CD14-positive monocyte (primary cell): Measurements from ENCODE around the gene XPO5. TPM values are rescaled to one million over a fixed set of nuclear protein-coding genes. Genes with fewer than 3 reads are reported as not detected.

Source experiments
- DNase-seq, 3 donors: peaks; one replicate each; pipeline ENCODE4 v3.0.0-alpha.2; 2011 to 2022
- H2AFZ ChIP-seq: 2 replicates; pipeline ENCODE4 v1.6.0; 2012; ENCODE audit warnings: mild to moderate bottlenecking, low read depth, low read length, inconsistent platforms; ENCODE audit not compliant: insufficient read depth, poor library complexity, severe bottlenecking
- H3K27ac ChIP-seq, 2 donors: 1 replicate in 1 of 2; 2 replicates in 1 of 2; pipeline ENCODE4 v1.5.1; 2012 to 2013; ENCODE audit warnings: low read length in 2 of 2, control low read depth in 1 of 2, inconsistent platforms in 1 of 2, low read depth in 1 of 2, mild to moderate bottlenecking in 1 of 2
- H3K27me3 ChIP-seq, 2 donors: one replicate each; pipeline versions ENCODE4 v1.6.0 to v1.6.1; 2011 to 2013; ENCODE audit warnings: low read length in 2 of 2; ENCODE audit not compliant: control insufficient read depth in 2 of 2, insufficient read depth in 2 of 2
- H3K36me3 ChIP-seq, 2 donors: replicated peaks in 1 of 2; 1 replicate in 1 of 2; 2 replicates in 1 of 2; pipeline versions ENCODE4 v1.5.1 to v1.6.1; 2012 to 2013; ENCODE audit warnings: low read length in 2 of 2, control low read depth in 1 of 2, inconsistent platforms in 1 of 2, mild to moderate bottlenecking in 1 of 2; ENCODE audit not compliant: insufficient read depth in 2 of 2, control insufficient read depth in 1 of 2
- H3K4me1 ChIP-seq, 2 donors: 1 replicate in 1 of 2; 2 replicates in 1 of 2; pipeline versions ENCODE4 v1.5.1 to v1.6.1; 2012 to 2013; ENCODE audit warnings: low read length in 2 of 2, control low read depth in 1 of 2, inconsistent platforms in 1 of 2, mild to moderate bottlenecking in 1 of 2, moderate library complexity in 1 of 2; ENCODE audit not compliant: insufficient read depth in 2 of 2, control insufficient read depth in 1 of 2
- H3K4me2 ChIP-seq: replicated peaks from 2 replicates; pipeline ENCODE3; 2012; ENCODE audit warnings: low read length, moderate library complexity, mild to moderate bottlenecking; ENCODE audit not compliant: poor library complexity, severe bottlenecking; ENCODE audit errors: extremely low read depth
- H3K4me3 ChIP-seq, 3 experiments: fragments of 200-600 bp in 1 of 3; sonication (generic) in 1 of 3; replicated peaks in 1 of 3; 1 replicate in 2 of 3; 2 replicates in 1 of 3; pipeline ENCODE4 v1.5.1; 2011 to 2013; ENCODE audit warnings: low read length in 3 of 3, mild to moderate bottlenecking in 3 of 3, control low read depth in 2 of 3, low read depth in 2 of 3, inconsistent platforms in 1 of 3, moderate library complexity in 1 of 3
- H3K79me2 ChIP-seq: 2 replicates; pipeline ENCODE4 v1.6.0; 2012; ENCODE audit warnings: mild to moderate bottlenecking, control low read depth, inconsistent platforms, low read length, moderate library complexity; ENCODE audit not compliant: insufficient read depth
- H3K9ac ChIP-seq: 2 replicates; pipeline ENCODE4 v1.6.0; 2017; ENCODE audit warnings: low read length, mild to moderate bottlenecking; ENCODE audit not compliant: insufficient read depth, poor library complexity, severe bottlenecking
- H3K9me3 ChIP-seq, 2 donors: replicated peaks in 1 of 2; 1 replicate in 1 of 2; 2 replicates in 1 of 2; pipeline versions ENCODE4 v1.5.1 to v1.6.1; 2012 to 2013; ENCODE audit warnings: low read length in 2 of 2, control low read depth in 1 of 2; ENCODE audit not compliant: control insufficient read depth in 1 of 2, insufficient read depth in 1 of 2
- H4K20me1 ChIP-seq: 2 replicates; pipeline ENCODE4 v1.6.0; 2012; ENCODE audit warnings: mild to moderate bottlenecking, low read length, control low read depth, moderate library complexity; ENCODE audit not compliant: insufficient read depth
- H3K27ac Mint-ChIP-seq, 7 donors: one replicate each; pipeline ENCODE4 v1.8.0; 2020; ENCODE audit warnings: mild to moderate bottlenecking in 7 of 7, mixed read lengths in 7 of 7, moderate library complexity in 6 of 7, inconsistent platforms in 2 of 7
- H3K27me3 Mint-ChIP-seq, 3 donors: one replicate each; pipeline ENCODE4 v1.8.0; 2021 to 2022; ENCODE audit warnings: low read depth in 3 of 3, mild to moderate bottlenecking in 3 of 3, mixed read lengths in 3 of 3, moderate library complexity in 3 of 3, inconsistent platforms in 1 of 3
- H3K36me3 Mint-ChIP-seq, 2 donors: one replicate each; pipeline ENCODE4 v1.8.0; 2020; ENCODE audit warnings: mixed read lengths in 2 of 2, inconsistent platforms in 1 of 2, mild to moderate bottlenecking in 1 of 2
- H3K4me1 Mint-ChIP-seq: one replicate; pipeline ENCODE4 v1.8.0; 2020; ENCODE audit warnings: mild to moderate bottlenecking, mixed read lengths
- H3K4me3 Mint-ChIP-seq, 2 donors: one replicate each; pipeline ENCODE4 v1.8.0; 2020; ENCODE audit warnings: mild to moderate bottlenecking in 2 of 2, mixed read lengths in 2 of 2, moderate library complexity in 1 of 2
- H3K9me3 Mint-ChIP-seq, 7 donors: one replicate each; pipeline ENCODE4 v1.8.0; 2020 to 2022; ENCODE audit warnings: mixed read lengths in 7 of 7, mild to moderate bottlenecking in 6 of 7, moderate library complexity in 6 of 7, inconsistent platforms in 2 of 7
- WGBS: methylation state at CpG from one replicate; pipeline ENCODE4 v1.1.5; 2013; ENCODE audit warnings: missing lambda C conversion rate; ENCODE audit not compliant: insufficient coverage; 5-methylcytosine and 5-hydroxymethylcytosine counted together
- intact Hi-C, 2 donors: fragments of 100-400 bp; cut with micrococcal nuclease; formaldehyde crosslinking; loops; one replicate each; pipeline versions ENCODE4 v1.15.0 to v1.15.1; 2023
- polyA plus RNA-seq, 3 donors: library from polyadenylated mRNA; depleted of rRNA in 1 of 3; unstranded in 2 of 3; stranded (reverse) in 1 of 3; fragments of 300-500 nt in 2 of 3; fragments of >200 nt in 1 of 3; fragmentation: Illumina TruSeq in 2 of 3; gene quantifications; 1 replicate in 2 of 3; 2 replicates in 1 of 3; pipeline ENCODE4 v1.2.3, GENCODE V29; 2012 to 2021
- TF ChIP-seq, protein P1 (sequence below): fragments of 200-600 bp; IDR thresholded peaks from one replicate; pipeline ENCODE4 v1.8.0; 2022; ENCODE audit warnings: antibody characterized with exemption, mild to moderate bottlenecking

Gene XPO5
- polyA plus RNA-seq, 3 donors, result 8.0 to 17.5 (median 13.8) TPM

DNA sequence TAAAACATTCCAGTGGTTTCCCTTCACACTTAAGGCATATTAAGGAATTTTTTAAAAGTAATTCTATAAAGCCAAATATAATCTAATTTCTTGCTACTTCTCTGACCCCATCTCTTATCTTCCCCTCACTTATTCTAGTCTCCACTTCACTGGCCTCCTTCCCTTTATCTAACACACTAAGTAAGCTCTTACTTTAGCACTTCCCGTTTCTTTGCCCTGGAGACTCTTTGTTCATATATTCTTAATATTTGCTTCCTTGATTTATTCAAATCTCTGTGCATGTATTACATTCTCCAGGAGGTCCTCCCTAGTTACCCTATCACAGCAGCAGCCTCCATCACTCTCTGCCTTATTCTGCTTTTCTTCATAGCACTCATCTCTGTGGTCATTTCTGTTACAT is 33.0 kb upstream of the XPO5 start:
- H3K27ac Mint-ChIP-seq, result peak overlapping the region in 6 of 7 donors; percentile 5 to 88 (median 42)
- TF ChIP-seq, protein P1, sequence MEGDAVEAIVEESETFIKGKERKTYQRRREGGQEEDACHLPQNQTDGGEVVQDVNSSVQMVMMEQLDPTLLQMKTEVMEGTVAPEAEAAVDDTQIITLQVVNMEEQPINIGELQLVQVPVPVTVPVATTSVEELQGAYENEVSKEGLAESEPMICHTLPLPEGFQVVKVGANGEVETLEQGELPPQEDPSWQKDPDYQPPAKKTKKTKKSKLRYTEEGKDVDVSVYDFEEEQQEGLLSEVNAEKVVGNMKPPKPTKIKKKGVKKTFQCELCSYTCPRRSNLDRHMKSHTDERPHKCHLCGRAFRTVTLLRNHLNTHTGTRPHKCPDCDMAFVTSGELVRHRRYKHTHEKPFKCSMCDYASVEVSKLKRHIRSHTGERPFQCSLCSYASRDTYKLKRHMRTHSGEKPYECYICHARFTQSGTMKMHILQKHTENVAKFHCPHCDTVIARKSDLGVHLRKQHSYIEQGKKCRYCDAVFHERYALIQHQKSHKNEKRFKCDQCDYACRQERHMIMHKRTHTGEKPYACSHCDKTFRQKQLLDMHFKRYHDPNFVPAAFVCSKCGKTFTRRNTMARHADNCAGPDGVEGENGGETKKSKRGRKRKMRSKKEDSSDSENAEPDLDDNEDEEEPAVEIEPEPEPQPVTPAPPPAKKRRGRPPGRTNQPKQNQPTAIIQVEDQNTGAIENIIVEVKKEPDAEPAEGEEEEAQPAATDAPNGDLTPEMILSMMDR, result no peak

DNA sequence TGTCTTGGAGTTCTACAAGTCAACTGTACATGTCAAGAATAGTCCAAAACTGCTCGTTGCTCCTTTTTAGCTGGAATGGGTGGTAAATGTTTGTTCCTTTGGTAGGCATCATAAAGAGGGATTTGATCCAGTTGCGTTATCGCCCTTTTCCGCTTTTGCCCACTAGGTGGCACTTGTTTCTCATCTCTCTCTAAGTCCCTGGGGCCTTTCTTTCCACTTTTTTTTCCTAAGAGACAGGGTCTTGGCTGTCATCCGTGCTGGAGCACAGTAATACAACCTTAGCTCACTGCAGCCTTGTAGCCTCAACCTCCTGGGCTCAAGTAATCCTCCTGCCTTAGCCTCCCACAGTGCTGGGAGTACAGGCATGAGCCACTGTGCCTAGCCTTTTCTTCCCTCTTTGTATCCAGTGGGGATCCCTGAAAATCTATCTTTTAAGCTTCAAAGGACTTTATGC is 32.5 kb upstream of the XPO5 start:
- H3K4me3 Mint-ChIP-seq, result no peak overlapping the region
- H3K27ac Mint-ChIP-seq, result peak overlapping the region; percentile 5 to 88 (median 31)
- WGBS, result 0% methylated on average over 2 of the region's 5 CpGs
- no peak overlapping the region for H3K4me3 ChIP-seq
- intact Hi-C loops, result no loop called here
- H3K36me3 ChIP-seq, result peaks cover 30 to 67% of the 10 kb centered on the region in 2 donors
- peaks cover 38 to 61% of the 10 kb centered on the region in 2 donors for H3K36me3 Mint-ChIP-seq
- no peaks in the 10 kb centered on the region for H3K79me2 ChIP-seq
- TF ChIP-seq, protein P1, result peak; percentile 94
- no peaks in the 10 kb centered on the region for H4K20me1 ChIP-seq
- peaks cover 10 to 11% of the 10 kb centered on the region in 2 donors for H3K4me1 ChIP-seq
- DNase-seq, result peak; percentile 42 to 58 (median 57)
- H3K4me2 ChIP-seq, result no peak overlapping the region
- no peak overlapping the region for H2AFZ ChIP-seq
- no peak overlapping the region for H3K9ac ChIP-seq
- no peaks in the 10 kb centered on the region for H3K9me3 ChIP-seq
- H3K27me3 Mint-ChIP-seq, result no peaks in the 10 kb centered on the region
- no peaks in the 10 kb centered on the region for H3K9me3 Mint-ChIP-seq
- H3K4me1 Mint-ChIP-seq, result peaks cover 12% of the 10 kb centered on the region
- no peak overlapping the region for H3K27ac ChIP-seq
- no peaks in the 10 kb centered on the region for H3K27me3 ChIP-seq

More for the DNA sequence above, 33.0 kb upstream of the XPO5 start:
- peak; percentile 25 to 42 (median 35) for DNase-seq
- 60% methylated on average over 1 of the region's 1 CpG for WGBS
- H3K9me3 Mint-ChIP-seq, result no peaks in the 10 kb centered on the region
- Histone ChIP-seq H4K20me1 (no peaks in the 10 kb centered on the region), H2AFZ (no peak overlapping the region), H3K9ac (no peak overlapping the region), H3K9me3 (no peaks in the 10 kb centered on the region), H3K27ac (peak overlapping the region in 1 of 2 donors; percentile 2), H3K79me2 (no peaks in the 10 kb centered on the region), H3K4me2 (no peak overlapping the region), H3K4me3 (no peak overlapping the region), H3K4me1 (peaks cover 10 to 11% of the 10 kb centered on the region in 2 donors), H3K36me3 (peaks cover 30 to 67% of the 10 kb centered on the region in 2 donors), H3K27me3 (no peaks in the 10 kb centered on the region)
- H3K4me1 Mint-ChIP-seq, result peaks cover 12% of the 10 kb centered on the region
- peaks cover 41 to 61% of the 10 kb centered on the region in 2 donors for H3K36me3 Mint-ChIP-seq
- no peak overlapping the region for H3K4me3 Mint-ChIP-seq
- H3K27me3 Mint-ChIP-seq, result no peaks in the 10 kb centered on the region
- intact Hi-C loops, result no loop called here
